ENCODE results near the gene EID2. TPM values are rescaled to one million over a fixed set of nuclear protein-coding genes. Genes with fewer than 3 reads are reported as not detected.

EID2 gene
- total RNA-seq, 1 experiment from 2014 or later, result 17.5 TPM

DNA sequence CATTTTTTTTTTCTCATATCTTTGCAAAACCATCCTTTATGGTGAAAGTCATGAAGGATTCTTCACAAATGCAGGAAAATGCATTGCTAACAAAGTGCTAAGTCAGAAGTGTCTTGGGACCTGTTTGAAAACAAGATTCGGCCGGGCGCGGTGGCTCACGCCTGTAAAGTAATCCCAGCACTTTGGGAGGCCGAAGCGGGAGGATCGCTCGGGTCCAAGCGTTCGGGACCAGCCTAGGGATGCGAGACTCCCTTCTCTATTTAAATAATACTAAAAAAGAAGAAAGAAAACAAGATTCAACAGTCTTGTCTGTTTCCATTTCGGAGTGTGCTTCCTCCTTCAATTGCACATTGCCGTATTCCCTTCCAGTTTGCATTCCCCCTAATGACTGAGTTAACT, 8.1 kb downstream of the EID2 start:
- intact Hi-C loops (cut with micrococcal nuclease; ENCODE audit: unreplicated experiment), result loop anchor here (1.0 to 5.0 kb wide), 4 partner anchors 35 to 140 kb away; partner anchors contain the start of genes DLL3, MED29 and PAF1
- H3K9me3 Mint-ChIP-seq (ENCODE audit: low read depth, unreplicated experiment), result no peaks in the 10 kb centered on the region
- BruUV-seq (replicated peaks), result no TSS peak
- peak overlapping the region; percentile 83 for H3K4me3 Mint-ChIP-seq (ENCODE audit: low read depth, unreplicated experiment)
- TF ChIP-seq, protein P1, sequence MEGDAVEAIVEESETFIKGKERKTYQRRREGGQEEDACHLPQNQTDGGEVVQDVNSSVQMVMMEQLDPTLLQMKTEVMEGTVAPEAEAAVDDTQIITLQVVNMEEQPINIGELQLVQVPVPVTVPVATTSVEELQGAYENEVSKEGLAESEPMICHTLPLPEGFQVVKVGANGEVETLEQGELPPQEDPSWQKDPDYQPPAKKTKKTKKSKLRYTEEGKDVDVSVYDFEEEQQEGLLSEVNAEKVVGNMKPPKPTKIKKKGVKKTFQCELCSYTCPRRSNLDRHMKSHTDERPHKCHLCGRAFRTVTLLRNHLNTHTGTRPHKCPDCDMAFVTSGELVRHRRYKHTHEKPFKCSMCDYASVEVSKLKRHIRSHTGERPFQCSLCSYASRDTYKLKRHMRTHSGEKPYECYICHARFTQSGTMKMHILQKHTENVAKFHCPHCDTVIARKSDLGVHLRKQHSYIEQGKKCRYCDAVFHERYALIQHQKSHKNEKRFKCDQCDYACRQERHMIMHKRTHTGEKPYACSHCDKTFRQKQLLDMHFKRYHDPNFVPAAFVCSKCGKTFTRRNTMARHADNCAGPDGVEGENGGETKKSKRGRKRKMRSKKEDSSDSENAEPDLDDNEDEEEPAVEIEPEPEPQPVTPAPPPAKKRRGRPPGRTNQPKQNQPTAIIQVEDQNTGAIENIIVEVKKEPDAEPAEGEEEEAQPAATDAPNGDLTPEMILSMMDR (IDR thresholded peaks at IDR 0.05; ENCODE audit: unreplicated experiment), result no peak
- H3K4me1 Mint-ChIP-seq (ENCODE audit: low read depth, unreplicated experiment), result no peaks in the 10 kb centered on the region
- peaks cover 16% of the 10 kb centered on the region for H3K36me3 Mint-ChIP-seq (ENCODE audit: insufficient read depth, unreplicated experiment)
- H3K27ac Mint-ChIP-seq (ENCODE audit: unreplicated experiment), result no peak overlapping the region
- no peak for DNase-seq
- CTCF ChIA-PET, result interaction anchor here (0.7 to 2.6 kb wide), 6 partner anchors 13 to 134 kb away, joined by 3 to 21 read pairs (median 4); partner anchors contain the start of gene TIMM50
- H3K27me3 Mint-ChIP-seq (ENCODE audit: unreplicated experiment), result peaks cover 9% of the 10 kb centered on the region

DNA sequence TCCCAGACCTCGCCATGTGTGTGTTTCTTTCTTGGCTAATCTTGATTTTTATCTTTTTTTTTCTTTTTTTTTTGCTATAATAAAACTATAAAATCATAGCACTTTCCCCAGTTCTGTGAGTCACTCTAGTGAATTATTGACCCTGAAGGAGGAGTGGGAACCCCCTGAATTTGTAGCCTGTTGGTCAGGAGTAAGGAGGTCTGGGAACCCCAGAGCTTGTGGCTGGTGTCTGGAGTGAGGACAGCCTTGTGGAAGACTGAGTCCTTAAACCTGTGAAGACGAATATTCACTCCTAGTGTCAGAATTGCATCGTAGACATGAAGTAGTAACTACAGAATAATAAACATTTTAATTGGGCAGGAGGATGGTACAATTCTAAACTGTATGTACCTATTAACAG, 14.8 kb downstream of the EID2 start:
- CTCF ChIA-PET, result interaction anchor here (0.7 kb wide), 1 partner anchor 9 kb away, joined by 5 read pairs; no protein-coding TSS in a partner anchor
- no peaks in the 10 kb centered on the region for H3K4me1 Mint-ChIP-seq (ENCODE audit: low read depth, unreplicated experiment)
- H3K9me3 Mint-ChIP-seq (ENCODE audit: low read depth, unreplicated experiment), result no peaks in the 10 kb centered on the region
- H3K36me3 Mint-ChIP-seq (ENCODE audit: insufficient read depth, unreplicated experiment), result no peaks in the 10 kb centered on the region
- intact Hi-C loops (cut with micrococcal nuclease; ENCODE audit: unreplicated experiment), result loop anchor here (5.0 kb wide), 1 partner anchor 373 kb away; no protein-coding TSS in a partner anchor
- no peaks in the 10 kb centered on the region for H3K27me3 Mint-ChIP-seq (ENCODE audit: unreplicated experiment)
- TF ChIP-seq, protein P1 (IDR thresholded peaks at IDR 0.05; ENCODE audit: unreplicated experiment), result no peak
- no peak for DNase-seq
- no peak overlapping the region for H3K4me3 Mint-ChIP-seq (ENCODE audit: low read depth, unreplicated experiment)
- no TSS peak for BruUV-seq (replicated peaks)
- no peak overlapping the region for H3K27ac Mint-ChIP-seq (ENCODE audit: unreplicated experiment)

DNA sequence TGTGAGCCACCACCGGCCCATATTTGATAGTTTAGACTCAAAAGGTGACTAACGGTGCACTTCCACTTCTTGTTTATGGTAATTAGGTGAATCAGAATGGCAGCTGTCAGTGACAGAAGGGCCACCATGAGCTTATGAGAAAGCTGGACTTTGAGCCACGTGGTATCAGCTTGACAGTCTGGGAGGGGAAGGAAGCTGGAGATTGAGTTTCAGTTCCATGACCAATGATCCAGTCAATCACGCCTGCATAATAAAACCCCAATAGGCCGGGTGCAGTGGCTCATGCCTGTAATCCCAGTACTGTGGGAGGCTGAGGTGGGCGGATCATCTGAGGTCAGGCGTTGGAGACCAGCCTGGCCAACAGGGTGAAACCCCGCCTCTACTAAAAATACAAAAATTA, 15.5 kb downstream of the EID2 start:
- TF ChIP-seq, protein P1 (IDR thresholded peaks at IDR 0.05; ENCODE audit: unreplicated experiment), result no peak
- no TSS peak for BruUV-seq (replicated peaks)
- Mint-ChIP-seq H3K27ac (ENCODE audit: unreplicated experiment) (no peak overlapping the region), H3K9me3 (ENCODE audit: low read depth, unreplicated experiment) (no peaks in the 10 kb centered on the region), H3K4me1 (ENCODE audit: low read depth, unreplicated experiment) (no peaks in the 10 kb centered on the region), H3K27me3 (ENCODE audit: unreplicated experiment) (no peaks in the 10 kb centered on the region), H3K36me3 (ENCODE audit: insufficient read depth, unreplicated experiment) (no peaks in the 10 kb centered on the region), H3K4me3 (ENCODE audit: low read depth, unreplicated experiment) (no peak overlapping the region)
- CTCF ChIA-PET, result interaction anchor here (0.7 kb wide), 1 partner anchor 9 kb away, joined by 5 read pairs; no protein-coding TSS in a partner anchor
- DNase-seq, result no peak
- intact Hi-C loops (cut with micrococcal nuclease; ENCODE audit: unreplicated experiment), result no loop called here

DNA sequence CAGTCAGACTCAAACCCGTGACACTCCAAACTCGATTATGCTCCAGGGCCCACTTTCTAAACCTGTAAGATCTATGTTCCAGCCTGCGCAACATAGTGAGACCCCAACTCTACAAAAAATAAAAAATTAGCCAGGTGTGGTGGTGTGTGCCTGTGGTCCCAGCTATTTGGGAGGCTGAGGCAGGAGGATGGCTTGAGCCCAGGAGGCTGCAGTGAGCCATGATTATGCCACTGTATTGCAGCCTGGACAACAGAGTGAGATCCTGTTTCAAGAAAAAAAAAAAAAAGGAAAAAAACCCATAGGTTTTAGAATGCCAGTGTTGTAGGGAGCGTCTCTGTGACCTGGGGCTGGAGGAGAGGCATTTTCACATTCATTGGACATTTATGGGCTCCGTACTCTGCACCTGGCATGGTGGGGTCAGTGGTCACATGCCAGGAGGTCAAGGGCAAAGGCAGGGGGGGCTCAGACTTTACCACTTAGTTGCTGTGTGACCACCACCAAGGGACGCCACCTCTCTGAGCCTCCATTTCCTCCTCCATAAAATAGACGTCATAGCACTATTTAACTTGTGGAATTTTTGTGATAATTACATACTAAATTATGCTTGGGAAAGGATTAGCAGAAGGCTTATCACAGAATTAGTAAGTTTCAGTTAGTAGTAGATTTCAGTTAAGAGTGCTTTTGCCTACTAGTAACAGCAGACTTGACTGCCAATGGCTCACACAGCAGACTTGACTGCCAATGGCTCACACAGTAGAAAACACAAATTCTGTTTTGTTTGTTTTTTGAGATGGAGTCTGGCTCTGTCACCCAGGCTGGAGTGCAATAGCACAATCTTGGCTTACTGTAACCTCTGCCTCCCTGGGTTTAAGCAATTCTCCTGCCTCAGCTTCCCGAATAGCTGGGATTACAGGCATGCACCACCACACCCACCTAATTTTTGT, 19.1 kb downstream of the EID2 start:
- Mint-ChIP-seq H3K4me1 (ENCODE audit: low read depth, unreplicated experiment) (no peaks in the 10 kb centered on the region), H3K36me3 (ENCODE audit: insufficient read depth, unreplicated experiment) (no peaks in the 10 kb centered on the region), H3K27me3 (ENCODE audit: unreplicated experiment) (peaks cover 36% of the 10 kb centered on the region), H3K27ac (ENCODE audit: unreplicated experiment) (no peak overlapping the region), H3K4me3 (ENCODE audit: low read depth, unreplicated experiment) (no peak overlapping the region), H3K9me3 (ENCODE audit: low read depth, unreplicated experiment) (no peaks in the 10 kb centered on the region)
- DNase-seq, result no peak
- BruUV-seq (replicated peaks), result no TSS peak
- TF ChIP-seq, protein P1 (IDR thresholded peaks at IDR 0.05; ENCODE audit: unreplicated experiment), result no peak
- CTCF ChIA-PET, result interaction anchor here (0.7 kb wide), 1 partner anchor 1040 kb away, joined by 4 read pairs; no protein-coding TSS in a partner anchor
- intact Hi-C loops (cut with micrococcal nuclease; ENCODE audit: unreplicated experiment), result no loop called here
